GM21528 (cell line): Measurements from ENCODE around the gene MAP3K15.
"Not testable (repeated sequence)": the region's sequence is repeated elsewhere in the genome, so short reads cannot be mapped to it uniquely, and the experiment has no call there.

ENCODE experiments used
- ATAC-seq: cut with Tn5 transposase; IDR thresholded peaks from one replicate; pipeline ENCODE4 v1.9.1; 2021; ENCODE audit warnings: mild to moderate bottlenecking, moderate library complexity; ENCODE audit not compliant: unreplicated experiment, low FRiP score

MAP3K15 gene

DNA sequence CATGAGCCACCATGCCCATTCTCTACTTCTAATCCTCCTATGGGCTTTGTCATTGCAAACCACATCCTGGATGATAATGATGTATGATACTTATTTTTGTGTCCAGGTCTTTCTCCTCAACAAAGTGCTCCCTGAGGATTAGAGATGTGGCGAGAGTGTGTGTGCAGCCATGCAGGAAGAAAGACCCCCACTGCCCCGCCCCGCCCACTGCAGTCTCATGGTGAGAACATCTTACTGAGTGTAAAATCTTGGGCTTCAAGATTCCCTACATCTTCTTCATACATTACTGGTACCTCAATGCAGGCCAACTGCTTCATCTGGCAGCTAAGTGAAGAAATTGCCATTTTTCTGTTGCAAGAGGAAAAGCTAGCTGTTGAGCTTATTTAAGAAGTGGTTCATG is 25.9 kb upstream of the MAP3K15 start:
- no peak for ATAC-seq

DNA sequence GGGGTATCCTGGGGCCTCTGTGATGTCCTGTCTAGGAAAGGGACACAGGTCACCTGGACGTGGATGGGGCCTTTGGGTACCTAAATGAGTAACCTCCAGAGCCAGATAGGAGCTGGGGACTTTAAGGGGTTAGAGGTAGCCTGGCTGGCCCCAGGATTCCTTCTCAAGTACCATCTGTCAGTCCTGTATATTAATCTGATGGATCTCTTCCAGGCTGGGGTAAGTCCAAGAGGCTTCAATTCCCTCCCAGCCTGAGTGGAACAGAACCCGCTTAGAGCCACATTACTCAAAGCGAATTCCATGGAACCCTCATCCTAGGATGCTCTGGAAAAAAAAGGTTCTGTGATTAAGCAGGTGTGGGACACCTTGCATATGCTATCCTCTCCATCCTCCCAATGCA is 24.8 kb upstream of the MAP3K15 start:
- no peak for ATAC-seq

DNA sequence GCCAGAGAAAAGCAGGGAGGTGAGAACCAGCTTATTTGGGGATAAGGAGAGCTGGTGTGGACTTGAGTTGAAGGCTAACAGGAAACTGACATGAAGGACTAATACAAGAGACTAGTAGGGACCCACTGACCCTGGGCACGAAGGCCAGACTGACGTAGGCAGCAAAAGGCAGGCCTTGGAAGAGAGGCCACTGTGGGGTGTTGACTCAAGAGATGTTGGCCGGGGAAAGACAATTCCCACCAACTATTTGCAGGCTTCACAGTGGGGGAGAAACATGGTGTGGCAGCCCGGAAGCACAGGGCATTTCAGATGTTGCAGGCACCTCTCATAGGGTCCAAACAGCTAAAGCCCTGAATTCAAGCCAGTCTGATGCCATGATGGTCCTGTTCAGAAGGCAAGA is 24.4 kb upstream of the MAP3K15 start:
- ATAC-seq: no peak

DNA sequence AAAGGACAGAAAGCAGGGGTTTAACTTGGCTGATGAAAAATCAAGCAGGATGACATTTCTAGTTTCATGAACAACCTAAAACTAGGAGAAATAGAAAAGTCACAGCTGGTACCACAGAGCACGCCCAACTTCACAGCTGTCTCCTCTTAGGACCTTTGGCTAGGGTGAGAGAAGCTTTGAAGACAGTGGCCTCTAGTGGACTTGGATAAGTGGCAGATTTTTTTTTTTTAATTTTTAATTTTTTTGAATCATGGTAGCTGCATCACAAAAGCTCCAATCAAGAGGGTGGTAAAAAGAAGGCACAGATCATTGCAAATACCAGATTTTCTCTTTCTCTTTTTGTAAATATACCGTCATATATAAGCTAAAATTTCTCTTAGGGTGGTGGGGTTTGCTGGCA is 20.2 kb upstream of the MAP3K15 start:
- no peak for ATAC-seq

DNA sequence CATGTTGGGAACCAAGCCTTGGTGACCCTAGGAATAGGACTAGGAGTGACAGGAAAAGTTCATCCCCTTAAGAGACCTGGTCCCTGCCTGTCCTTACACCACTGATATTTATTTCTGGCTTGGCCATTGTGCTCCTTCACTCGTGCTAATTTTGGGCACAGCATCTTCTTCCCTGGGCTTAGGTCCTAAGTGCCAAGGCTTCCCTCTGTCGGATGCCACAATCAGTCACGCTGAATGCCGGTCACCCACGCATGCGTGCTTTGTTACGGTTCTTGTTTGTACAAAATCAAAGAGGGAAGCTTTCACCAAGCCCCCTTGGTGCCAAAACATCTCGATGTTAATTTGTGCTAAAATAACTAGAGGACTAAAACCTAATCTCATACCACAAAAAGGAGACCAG is 17.4 kb upstream of the MAP3K15 start:
- no peak for ATAC-seq

DNA sequence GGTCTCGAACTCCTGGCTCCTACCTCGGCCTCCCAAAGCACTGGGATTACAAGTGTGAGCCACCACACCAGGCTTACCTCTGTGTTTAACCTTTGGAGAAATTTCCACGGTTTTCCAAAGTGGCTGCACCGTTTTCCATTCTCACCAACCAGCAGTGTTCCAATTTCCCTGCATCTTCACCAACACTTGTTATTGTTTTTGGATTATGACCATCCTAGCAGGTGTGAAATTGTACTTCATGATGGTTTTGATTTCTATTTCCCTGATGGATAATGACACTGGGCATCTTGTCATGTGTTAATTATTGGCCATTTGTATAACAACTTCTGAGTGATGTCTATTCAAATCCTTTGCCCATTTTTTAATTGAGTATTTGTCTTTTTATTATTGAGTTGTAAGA is 2.7 kb upstream of the MAP3K15 start:
- no peak for ATAC-seq

DNA sequence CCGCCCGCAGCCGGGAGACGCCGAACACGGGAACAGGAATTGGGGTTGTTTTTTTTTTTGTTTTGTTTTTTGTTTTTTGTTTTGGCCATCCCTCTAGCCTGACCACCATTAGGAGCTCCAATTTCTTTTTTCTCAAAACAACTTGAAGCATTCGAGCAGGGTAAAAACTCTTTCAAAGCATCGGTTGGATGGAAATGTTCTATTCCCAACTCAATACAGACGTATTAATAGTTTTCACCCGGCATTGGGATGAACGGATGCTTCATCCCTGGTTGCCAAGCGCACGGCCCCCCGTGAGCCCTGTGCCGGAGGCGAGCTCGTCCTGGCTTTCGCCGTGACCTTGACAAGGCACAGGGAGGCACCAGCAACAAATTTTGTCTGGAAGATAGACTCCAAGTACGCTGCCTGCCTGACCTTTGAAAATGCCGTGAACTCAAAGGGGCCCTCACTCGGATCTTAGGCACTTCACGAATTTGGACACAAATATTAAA is 352 bp upstream of the MAP3K15 start:
- no peak for ATAC-seq

DNA sequence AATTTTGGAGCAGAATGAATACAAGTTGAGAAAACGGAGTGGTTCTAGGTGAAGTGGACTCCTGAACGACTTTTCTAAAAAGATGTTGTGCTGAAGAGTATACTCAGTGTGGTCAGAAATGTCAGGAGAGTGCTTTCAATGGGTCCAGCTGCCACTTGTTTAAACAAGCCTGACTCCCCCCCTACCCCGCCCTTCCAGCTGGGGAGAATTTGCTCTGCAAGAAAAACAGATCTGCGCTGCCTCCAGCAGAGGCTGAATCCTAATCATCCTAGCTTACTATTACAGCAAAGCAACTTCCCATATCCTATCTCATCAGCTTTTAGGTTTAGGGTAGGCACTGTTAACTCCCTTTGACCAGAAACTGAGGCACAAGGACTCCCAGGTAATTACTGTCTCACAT is 1.9 kb downstream of the MAP3K15 start:
- ATAC-seq: no peak

DNA sequence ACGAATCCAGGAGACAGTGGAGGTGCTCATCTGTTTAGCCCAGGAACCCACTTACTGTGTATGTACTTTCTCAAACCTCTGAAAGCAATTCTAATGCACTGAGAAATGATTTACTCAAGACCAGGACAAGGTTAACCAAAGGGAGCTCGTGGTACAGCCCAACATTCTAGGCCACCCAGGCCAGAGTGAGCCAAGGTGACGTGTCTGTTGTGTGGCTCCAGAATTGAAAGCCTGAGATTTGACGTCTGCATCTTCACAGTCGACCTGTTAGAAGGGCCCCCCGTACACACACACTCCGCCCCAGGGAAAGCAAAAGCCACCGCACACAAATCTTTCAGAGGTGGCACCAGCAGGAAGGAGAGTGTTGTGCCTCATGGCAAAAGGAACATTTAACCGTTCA is 2.3 kb downstream of the MAP3K15 start:
- ATAC-seq: no peak

DNA sequence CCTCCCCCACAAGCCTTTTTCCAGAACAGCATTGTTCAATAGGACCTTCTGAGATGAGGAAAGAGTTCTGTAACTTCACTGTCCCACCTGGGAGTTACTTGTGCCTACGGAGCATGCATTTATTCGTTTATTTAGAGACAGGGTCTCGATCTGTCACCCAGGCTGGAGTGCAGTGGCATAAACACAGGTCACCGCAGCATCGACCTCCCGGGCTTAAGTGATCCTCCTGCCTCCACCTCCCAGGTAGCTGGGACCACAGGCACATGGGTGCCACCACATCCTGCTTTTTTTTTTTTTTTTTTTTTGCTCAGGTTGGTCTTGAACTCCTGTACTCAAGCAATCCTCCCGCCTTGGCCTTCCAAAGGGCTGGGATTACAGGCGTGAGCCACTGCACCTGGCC is 2.9 kb downstream of the MAP3K15 start:
- ATAC-seq: no peak

DNA sequence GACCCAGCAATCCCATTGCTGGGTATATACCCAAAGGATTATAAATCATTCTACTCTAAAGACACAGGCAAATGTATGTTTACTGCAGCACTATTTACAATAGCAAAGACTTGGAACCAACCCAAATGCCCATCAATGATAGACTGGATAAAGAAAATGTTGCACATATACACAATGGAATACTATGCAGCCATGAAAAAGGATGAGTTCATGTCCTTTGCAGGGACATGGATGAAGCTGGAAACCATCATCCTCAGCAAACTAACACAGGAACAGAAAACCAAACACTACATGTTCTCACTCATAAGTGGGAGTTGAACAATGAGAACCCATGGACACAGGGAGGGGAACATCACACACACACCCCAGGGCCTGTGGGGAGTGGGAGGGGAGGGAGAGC is 3.5 kb downstream of the MAP3K15 start:
- ATAC-seq: not testable (repeated sequence)

DNA sequence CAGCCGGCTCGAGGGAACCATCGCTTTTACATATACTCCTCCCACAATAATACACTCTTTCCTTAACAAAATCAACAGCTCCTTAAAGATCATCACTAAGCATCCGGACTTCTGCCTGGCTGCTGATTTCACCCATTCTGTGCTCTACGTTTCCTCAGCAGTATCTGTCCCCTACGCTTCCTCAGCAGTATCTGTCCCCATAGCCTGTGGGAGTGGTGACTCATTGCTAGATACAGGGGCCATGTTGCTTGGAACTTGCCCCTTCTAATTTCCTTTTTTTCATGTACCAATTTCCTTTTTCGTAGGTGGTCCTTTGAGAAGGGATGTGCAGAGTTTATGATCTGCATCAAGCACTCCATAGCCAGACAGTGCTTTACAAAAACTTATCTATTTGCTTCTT is 18.6 kb downstream of the MAP3K15 start:
- no peak for ATAC-seq

DNA sequence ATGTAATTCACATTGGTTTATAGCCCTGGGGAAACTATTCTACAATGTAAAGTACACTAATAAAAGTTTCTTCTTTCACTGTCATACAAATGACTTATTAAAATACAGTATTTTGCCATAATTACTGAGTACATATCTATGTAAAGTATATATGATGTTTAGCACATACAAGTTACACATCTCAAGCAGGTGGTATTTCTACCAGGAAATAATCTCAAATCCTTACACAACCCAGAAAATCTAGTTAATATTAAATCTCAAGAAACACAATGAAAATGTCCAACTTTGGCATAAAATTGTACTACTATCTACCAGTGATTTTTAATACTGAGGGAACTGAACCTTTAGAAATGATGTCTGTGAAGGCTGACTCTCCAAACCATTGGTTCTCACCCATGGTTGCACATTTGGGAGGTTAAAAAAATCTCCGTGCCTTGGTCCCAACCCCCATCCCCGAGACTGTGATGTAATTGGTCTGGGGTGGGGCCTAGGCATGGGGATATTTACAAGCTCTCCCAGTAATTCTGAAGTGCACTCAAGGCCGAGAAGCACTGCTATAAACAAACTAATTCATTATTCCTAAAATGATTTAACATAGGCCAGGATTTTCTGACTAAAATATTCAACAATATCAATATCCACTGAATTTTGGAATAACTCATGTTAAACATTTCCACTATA is 27.6 kb downstream of the MAP3K15 start:
- ATAC-seq: no peak

DNA sequence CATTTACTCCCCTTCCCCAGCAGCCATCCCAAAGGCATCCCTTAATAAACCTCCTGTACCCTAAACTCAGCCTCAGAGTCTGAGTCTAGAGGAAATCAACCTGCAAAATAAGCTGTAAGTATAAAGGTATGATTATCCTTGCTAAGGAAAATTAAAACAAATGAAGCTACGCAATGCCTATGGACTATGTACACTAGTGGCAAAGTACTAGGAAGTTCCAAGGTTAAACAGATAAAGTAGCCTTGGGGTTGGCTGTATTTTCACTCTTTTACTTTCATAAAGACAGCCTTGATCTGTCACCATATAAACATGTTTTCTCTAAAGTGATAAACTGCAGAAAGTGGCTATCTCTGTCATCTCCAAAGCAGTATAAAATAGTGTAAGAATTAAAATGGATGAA is 35.9 kb downstream of the MAP3K15 start:
- ATAC-seq: no peak

DNA sequence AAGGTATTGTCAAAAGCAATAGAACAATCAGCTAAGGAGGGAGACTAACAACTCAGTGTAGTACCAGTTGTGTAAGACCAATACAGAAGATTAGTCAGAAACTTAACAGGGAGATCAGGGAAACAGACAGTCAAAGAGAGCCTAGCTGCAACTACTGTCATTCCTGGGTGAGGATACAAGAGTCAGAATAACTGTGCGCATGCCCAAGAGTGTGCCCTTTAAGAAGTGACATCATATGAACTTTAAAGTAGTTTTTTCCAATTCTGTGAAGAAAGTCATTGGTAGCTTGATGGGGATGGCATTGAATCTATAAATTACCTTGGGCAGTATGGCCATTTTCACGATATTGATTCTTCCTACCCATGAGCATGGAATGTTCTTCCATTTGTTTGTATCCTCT is 46.9 kb downstream of the MAP3K15 start:
- ATAC-seq: not testable (repeated sequence)

DNA sequence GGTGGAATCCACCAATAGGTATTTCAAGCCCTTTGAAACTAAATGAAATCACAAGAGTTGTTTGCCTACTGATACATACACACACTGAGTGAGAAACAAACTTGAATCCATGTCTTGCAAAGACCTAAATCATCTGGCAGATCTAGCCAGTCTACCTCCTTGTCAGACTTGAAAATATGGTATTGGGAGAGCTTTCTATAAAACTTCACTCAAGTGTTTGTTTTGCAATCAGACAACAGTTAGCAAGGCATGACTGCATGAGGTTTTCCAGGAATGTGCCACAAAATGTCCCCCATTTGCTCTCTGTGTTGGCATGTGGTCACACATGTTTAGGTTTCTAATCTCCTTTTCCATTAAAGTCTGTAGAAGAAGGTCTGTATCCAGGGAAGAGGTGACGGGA is 52.4 kb downstream of the MAP3K15 start:
- no peak for ATAC-seq

DNA sequence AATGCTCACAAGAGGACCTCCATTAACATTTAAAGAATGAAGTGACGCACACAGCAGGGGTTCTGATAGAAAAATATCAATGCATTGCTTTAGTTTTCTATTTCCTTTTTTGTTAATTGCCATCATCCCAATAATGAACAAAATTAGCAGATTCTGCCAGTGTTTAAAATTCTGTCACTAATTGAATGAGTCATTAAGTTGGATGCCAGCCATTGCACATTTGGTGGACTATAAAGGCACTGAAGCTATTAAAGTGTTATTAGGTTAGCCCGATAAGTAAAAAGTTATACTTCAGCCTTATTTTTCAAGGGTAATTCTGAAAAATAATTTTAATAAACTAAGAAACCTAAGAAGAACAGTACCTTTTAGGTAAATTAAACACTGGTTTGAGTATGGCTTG is 53.1 kb downstream of the MAP3K15 start:
- no peak for ATAC-seq

DNA sequence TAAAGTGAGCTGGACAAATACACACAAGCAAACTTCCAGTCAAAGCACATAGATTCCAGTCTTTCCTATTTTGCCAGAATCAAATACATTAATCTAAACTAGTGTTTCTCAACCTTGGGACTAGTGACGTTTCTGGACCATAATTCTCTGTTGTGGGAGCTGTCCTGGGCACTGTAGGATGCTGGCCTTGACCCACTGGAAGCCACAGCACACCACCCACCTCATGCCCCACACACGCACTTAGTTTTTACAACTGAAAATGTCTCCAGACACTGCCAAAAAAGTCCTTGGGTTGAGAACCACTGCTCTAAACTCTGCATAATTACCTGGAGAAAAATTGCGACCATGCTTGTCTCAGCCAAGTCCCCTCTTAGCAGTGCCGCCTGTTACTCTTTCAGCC is 57.6 kb downstream of the MAP3K15 start:
- ATAC-seq: no peak

DNA sequence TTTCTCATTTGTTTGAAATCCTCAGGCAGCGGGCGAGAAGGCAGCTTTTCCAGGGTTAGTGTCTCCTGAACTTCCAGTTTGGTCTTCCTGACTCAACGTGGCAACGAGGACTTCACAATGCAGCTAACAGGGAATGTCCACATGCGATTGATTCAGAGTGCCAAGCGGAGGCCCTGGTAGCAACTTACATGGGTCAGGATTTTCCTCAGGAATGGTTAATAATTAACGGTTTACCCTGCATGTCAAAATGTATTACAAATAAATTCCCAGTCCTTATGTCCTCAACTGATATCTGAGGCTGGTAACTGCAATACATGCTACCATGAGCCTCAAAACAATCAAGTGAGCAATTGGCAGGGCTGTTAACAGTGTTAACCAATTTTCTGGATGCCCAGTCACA is 67.2 kb downstream of the MAP3K15 start:
- no peak for ATAC-seq

DNA sequence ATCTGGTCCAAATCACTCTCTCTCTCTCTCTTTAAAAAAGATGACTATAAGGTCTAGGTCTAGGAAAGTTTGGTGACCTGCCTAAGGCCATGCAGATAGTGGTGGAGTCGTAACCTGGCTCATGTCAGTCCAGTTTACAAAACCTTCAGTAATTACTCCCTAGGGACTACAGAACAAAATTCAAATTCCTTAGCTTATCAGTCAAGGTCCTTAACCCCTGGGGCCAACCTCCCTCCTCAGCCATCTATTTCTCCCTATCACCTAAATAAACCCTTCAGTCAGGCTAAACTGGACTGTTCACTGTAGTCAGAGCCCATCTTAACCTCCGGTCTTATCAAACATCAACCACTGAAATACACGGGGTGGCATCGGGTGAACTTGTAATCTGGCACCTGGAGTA is 68.9 kb downstream of the MAP3K15 start:
- ATAC-seq: no peak

DNA sequence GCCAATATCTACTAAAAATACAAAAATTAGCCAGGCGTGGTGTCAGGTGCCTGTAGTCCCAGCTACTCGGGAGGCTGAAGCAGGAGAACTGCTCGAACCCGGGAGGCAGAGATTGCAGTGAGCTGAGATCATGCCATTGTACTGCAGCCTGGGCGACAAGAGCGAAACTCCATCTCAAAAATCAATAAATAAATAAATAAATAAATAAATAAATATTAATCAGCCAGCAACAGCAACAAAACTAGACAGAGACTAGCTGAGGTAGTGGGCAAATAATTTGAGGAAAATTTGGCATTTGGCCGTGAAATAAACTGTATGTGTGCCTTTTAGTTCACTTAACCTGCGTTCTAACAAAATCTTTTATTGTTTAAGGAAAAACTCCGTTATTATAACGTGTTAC is 69.5 kb downstream of the MAP3K15 start:
- not testable (repeated sequence) for ATAC-seq

DNA sequence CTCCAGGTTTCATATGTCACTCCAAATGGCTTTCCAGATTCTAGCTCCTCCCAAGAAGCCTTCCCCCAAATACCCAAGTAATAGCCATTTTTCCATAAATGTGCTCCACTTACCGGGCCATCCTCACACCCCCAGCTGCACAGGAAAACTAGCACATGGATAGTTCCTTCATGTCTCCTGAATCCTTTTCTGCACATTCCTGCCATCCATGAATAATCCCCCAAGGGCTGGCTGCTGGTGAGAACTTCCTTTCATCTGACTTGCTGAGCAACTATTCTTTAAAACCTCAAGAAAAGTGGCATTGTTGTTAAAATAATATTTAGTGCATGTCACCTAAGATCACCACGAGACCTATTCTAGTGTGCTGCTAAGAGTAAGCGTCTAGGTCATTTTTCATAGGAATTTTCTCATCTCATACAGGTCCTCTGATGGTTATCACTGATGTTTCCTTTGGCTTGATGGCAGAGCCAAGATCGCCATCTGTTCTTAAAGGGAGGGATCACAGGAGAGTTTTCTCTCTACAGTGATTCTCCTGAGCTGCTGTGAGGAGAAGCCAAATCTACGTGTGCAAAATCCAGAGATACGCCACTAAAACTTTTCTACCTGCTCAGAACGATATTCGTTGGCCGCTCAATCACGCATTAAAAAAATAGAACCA is 71.3 kb downstream of the MAP3K15 start:
- ATAC-seq: no peak
